WTC11 (cell line): ENCODE measurements around the gene KCNT2. TPM values are rescaled to one million over a fixed set of nuclear protein-coding genes. Genes with fewer than 3 reads are reported as not detected.

ENCODE experiments used
- ATAC-seq: fragments of 200-7000 bp; cut with Tn5 transposase; 2 replicates; pipeline ENCODE4 v1.10.0; 2021; ENCODE audit warnings: mild to moderate bottlenecking, moderate library complexity
- CTCF ChIA-PET: fragments of 300-600 bp; sonication (Branson Sonifier 250); formaldehyde crosslinking; loops from one replicate; lab custom pipeline; 2021; ENCODE audit warnings: antibody characterized with exemption; lab: Charles Lee
- POLR2A ChIA-PET: fragments of 350-600 bp; sonication (Branson Sonifier 250); formaldehyde crosslinking; loops from one replicate; lab custom pipeline; 2021; ENCODE audit warnings: antibody characterized with exemption; lab: Charles Lee
- DNase-seq: peaks from one replicate; pipeline ENCODE4 v3.0.0; 2021; ENCODE audit warnings: low spot score
- H3K27ac Mint-ChIP-seq: 2 replicates; pipeline ENCODE4 v1.8.0; 2021; ENCODE audit warnings: mixed read lengths
- H3K27me3 Mint-ChIP-seq: 2 replicates; pipeline ENCODE4 v1.8.0; 2021; ENCODE audit warnings: low read depth, mild to moderate bottlenecking, moderate library complexity, mixed read lengths
- H3K36me3 Mint-ChIP-seq: 2 replicates; pipeline ENCODE4 v1.8.0; 2021; ENCODE audit warnings: mixed read lengths
- H3K4me1 Mint-ChIP-seq: 2 replicates; pipeline ENCODE4 v1.8.0; 2022; ENCODE audit warnings: mixed read lengths
- H3K4me3 Mint-ChIP-seq: 2 replicates; pipeline ENCODE4 v1.8.0; 2021; ENCODE audit warnings: mild to moderate bottlenecking, moderate library complexity, mixed read lengths
- H3K9me3 Mint-ChIP-seq: 2 replicates; pipeline ENCODE4 v1.8.0; 2021; ENCODE audit warnings: mixed read lengths
- AFF4 ChIP-seq: sonication (generic); formaldehyde crosslinking; IDR thresholded peaks from 2 replicates; pipeline ENCODE4 v1.8.1; 2023; ENCODE audit warnings: mild to moderate bottlenecking, missing genetic modification reagents, borderline replicate concordance
- CDX4 ChIP-seq: fragments of 250-450 bp; sonication (Bioruptor Pico); IDR thresholded peaks from 2 replicates; pipeline ENCODE4 v1.9.0; 2021; ENCODE audit warnings: moderate library complexity, mild to moderate bottlenecking, inconsistent platforms, borderline replicate concordance
- E2F5 ChIP-seq: sonication (generic); formaldehyde crosslinking; IDR thresholded peaks from 2 replicates; pipeline ENCODE4 v1.8.1; 2022; ENCODE audit warnings: mild to moderate bottlenecking, moderate library complexity, missing genetic modification reagents
- HMGA2 ChIP-seq: fragments of 250-450 bp; sonication (Bioruptor Pico); IDR thresholded peaks from 2 replicates; pipeline ENCODE4 v1.4.0; 2021; ENCODE audit warnings: mild to moderate bottlenecking, moderate library complexity
- IRF1 ChIP-seq: sonication (generic); formaldehyde crosslinking; IDR thresholded peaks from 2 replicates; pipeline ENCODE4 v1.8.0; 2023; ENCODE audit warnings: missing genetic modification reagents
- JAZF1 ChIP-seq: fragments of 250-450 bp; sonication (Bioruptor Pico); IDR thresholded peaks from 2 replicates; pipeline ENCODE4 v1.9.0; 2021; ENCODE audit warnings: moderate library complexity, mild to moderate bottlenecking, inconsistent platforms
- MXD4 ChIP-seq: fragments of 250-450 bp; sonication (Bioruptor Pico); IDR thresholded peaks from 2 replicates; pipeline ENCODE4 v1.8.0; 2021; ENCODE audit warnings: mild to moderate bottlenecking, moderate library complexity, borderline replicate concordance
- TEAD1 ChIP-seq: sonication (generic); formaldehyde crosslinking; IDR thresholded peaks from 2 replicates; pipeline ENCODE4 v1.8.0; 2022; ENCODE audit warnings: mild to moderate bottlenecking, missing genetic modification reagents
- ZNF416 ChIP-seq: fragments of 250-450 bp; sonication (Bioruptor Pico); IDR thresholded peaks from 2 replicates; pipeline ENCODE4 v1.9.0; 2021; ENCODE audit warnings: mild to moderate bottlenecking, inconsistent platforms
- ZNF512 ChIP-seq: sonication (generic); formaldehyde crosslinking; IDR thresholded peaks from 2 replicates; pipeline ENCODE4 v1.8.1; 2022; ENCODE audit warnings: missing genetic modification reagents, borderline replicate concordance
- total RNA-seq: library from RNA; stranded (reverse); gene quantifications from 3 replicates; pipeline ENCODE4 v1.2.3, GENCODE V29; 2021
- TF ChIP-seq, protein P1 (sequence below): sonication (generic); formaldehyde crosslinking; IDR thresholded peaks from 2 replicates; pipeline ENCODE4 v1.8.0; 2023; ENCODE audit warnings: mild to moderate bottlenecking, missing genetic modification reagents
- TF ChIP-seq, protein P2 (sequence below): sonication (generic); formaldehyde crosslinking; IDR thresholded peaks from 2 replicates; pipeline ENCODE4 v1.8.0; 2022; ENCODE audit warnings: mild to moderate bottlenecking, missing genetic modification reagents
- TF ChIP-seq, protein P3 (sequence below): sonication (generic); formaldehyde crosslinking; IDR thresholded peaks from 2 replicates; pipeline ENCODE4 v1.8.1; 2023; ENCODE audit warnings: mild to moderate bottlenecking, missing genetic modification reagents
- TF ChIP-seq, protein P4 (sequence below): sonication (generic); formaldehyde crosslinking; conservative IDR thresholded peaks from 2 replicates; pipeline ENCODE4 v1.8.1; 2022; ENCODE audit warnings: mild to moderate bottlenecking, missing genetic modification reagents
- TF ChIP-seq, protein P5 (sequence below): sonication (generic); formaldehyde crosslinking; IDR thresholded peaks from 2 replicates; pipeline ENCODE4 v1.8.1; 2022; ENCODE audit warnings: mild to moderate bottlenecking, missing genetic modification reagents, moderate library complexity, borderline replicate concordance

Gene KCNT2
- total RNA-seq, 1 experiment from 2014 or later: 11.6 TPM

DNA sequence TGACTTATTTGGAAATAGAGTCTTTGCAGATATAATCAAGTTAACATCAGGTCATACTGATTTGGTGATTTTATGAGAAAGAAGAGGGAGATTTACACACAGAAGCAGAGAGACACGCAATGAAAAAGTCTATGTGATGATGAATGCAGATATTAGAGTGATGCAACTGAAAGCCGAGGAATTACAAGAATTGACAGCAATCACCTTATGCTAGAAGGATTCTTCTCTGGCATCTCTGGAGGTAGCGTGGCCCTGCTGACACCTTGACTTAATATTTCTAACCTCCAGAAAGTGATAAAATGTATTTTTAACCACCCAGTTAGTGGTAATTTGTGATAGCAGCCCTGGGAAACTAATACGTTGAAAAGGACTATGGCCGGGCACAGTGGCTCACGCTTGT, 29.4 kb upstream of the KCNT2 start:
- no peak for TF ChIP-seq IRF1
- TF ChIP-seq ZNF512 (CRISPR knock-in tag): no peak
- TF ChIP-seq AFF4 (CRISPR knock-in tag): no peak
- TF ChIP-seq HMGA2: no peak
- no peak for TF ChIP-seq JAZF1 (CRISPR knock-in tag)
- TF ChIP-seq CDX4 (CRISPR knock-in tag): no peak
- TF ChIP-seq MXD4: no peak
- TF ChIP-seq, protein P1, sequence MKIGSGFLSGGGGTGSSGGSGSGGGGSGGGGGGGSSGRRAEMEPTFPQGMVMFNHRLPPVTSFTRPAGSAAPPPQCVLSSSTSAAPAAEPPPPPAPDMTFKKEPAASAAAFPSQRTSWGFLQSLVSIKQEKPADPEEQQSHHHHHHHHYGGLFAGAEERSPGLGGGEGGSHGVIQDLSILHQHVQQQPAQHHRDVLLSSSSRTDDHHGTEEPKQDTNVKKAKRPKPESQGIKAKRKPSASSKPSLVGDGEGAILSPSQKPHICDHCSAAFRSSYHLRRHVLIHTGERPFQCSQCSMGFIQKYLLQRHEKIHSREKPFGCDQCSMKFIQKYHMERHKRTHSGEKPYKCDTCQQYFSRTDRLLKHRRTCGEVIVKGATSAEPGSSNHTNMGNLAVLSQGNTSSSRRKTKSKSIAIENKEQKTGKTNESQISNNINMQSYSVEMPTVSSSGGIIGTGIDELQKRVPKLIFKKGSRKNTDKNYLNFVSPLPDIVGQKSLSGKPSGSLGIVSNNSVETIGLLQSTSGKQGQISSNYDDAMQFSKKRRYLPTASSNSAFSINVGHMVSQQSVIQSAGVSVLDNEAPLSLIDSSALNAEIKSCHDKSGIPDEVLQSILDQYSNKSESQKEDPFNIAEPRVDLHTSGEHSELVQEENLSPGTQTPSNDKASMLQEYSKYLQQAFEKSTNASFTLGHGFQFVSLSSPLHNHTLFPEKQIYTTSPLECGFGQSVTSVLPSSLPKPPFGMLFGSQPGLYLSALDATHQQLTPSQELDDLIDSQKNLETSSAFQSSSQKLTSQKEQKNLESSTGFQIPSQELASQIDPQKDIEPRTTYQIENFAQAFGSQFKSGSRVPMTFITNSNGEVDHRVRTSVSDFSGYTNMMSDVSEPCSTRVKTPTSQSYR (CRISPR knock-in tag): no peak
- TF ChIP-seq ZNF416 (CRISPR knock-in tag): no peak
- TF ChIP-seq E2F5 (CRISPR knock-in tag): no peak
- TF ChIP-seq, protein P2, sequence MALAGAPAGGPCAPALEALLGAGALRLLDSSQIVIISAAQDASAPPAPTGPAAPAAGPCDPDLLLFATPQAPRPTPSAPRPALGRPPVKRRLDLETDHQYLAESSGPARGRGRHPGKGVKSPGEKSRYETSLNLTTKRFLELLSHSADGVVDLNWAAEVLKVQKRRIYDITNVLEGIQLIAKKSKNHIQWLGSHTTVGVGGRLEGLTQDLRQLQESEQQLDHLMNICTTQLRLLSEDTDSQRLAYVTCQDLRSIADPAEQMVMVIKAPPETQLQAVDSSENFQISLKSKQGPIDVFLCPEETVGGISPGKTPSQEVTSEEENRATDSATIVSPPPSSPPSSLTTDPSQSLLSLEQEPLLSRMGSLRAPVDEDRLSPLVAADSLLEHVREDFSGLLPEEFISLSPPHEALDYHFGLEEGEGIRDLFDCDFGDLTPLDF (CRISPR knock-in tag): no peak
- TF ChIP-seq, protein P3, sequence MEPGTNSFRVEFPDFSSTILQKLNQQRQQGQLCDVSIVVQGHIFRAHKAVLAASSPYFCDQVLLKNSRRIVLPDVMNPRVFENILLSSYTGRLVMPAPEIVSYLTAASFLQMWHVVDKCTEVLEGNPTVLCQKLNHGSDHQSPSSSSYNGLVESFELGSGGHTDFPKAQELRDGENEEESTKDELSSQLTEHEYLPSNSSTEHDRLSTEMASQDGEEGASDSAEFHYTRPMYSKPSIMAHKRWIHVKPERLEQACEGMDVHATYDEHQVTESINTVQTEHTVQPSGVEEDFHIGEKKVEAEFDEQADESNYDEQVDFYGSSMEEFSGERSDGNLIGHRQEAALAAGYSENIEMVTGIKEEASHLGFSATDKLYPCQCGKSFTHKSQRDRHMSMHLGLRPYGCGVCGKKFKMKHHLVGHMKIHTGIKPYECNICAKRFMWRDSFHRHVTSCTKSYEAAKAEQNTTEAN (CRISPR knock-in tag): no peak
- no peak for TF ChIP-seq TEAD1
- TF ChIP-seq, protein P4, sequence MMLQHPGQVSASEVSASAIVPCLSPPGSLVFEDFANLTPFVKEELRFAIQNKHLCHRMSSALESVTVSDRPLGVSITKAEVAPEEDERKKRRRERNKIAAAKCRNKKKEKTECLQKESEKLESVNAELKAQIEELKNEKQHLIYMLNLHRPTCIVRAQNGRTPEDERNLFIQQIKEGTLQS (CRISPR knock-in tag): no peak
- TF ChIP-seq, protein P5, sequence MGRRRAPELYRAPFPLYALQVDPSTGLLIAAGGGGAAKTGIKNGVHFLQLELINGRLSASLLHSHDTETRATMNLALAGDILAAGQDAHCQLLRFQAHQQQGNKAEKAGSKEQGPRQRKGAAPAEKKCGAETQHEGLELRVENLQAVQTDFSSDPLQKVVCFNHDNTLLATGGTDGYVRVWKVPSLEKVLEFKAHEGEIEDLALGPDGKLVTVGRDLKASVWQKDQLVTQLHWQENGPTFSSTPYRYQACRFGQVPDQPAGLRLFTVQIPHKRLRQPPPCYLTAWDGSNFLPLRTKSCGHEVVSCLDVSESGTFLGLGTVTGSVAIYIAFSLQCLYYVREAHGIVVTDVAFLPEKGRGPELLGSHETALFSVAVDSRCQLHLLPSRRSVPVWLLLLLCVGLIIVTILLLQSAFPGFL: no peak
- Mint-ChIP-seq H3K4me3 (no peak overlapping the region), H3K27ac (no peak overlapping the region), H3K4me1 (no peaks in the 10 kb centered on the region), H3K27me3 (no peaks in the 10 kb centered on the region), H3K36me3 (no peaks in the 10 kb centered on the region), H3K9me3 (no peaks in the 10 kb centered on the region)
- no peak for DNase-seq
- CTCF ChIA-PET: no interaction called here
- POLR2A ChIA-PET: no interaction called here
- no peak for ATAC-seq
